Sigmoid colon (tissue), 7 donors: ENCODE data around the gene GMDS. TPM values are rescaled to one million over a fixed set of nuclear protein-coding genes. Genes with fewer than 3 reads are reported as not detected.

Experiments
- DNase-seq: peaks from one replicate; pipeline ENCODE4 v3.0.0-alpha.2; 2019
- H3K27ac ChIP-seq, 4 donors: fragments of 200-600 bp; sonication (generic); one replicate each; pipeline ENCODE4 v1.5.1; 2016 to 2019; ENCODE audit warnings: mild to moderate bottlenecking in 1 of 4
- H3K27me3 ChIP-seq, 3 donors: fragments of 200-600 bp; sonication (generic); one replicate each; pipeline ENCODE4 v1.5.1; 2019; ENCODE audit warnings: mild to moderate bottlenecking in 1 of 3
- H3K36me3 ChIP-seq, 4 donors: fragments of 200-600 bp; sonication (generic); one replicate each; pipeline ENCODE4 v1.5.1; 2016 to 2019
- H3K4me1 ChIP-seq, 4 donors: fragments of 200-600 bp; sonication (generic); one replicate each; pipeline ENCODE4 v1.5.1; 2017 to 2019
- H3K4me3 ChIP-seq, 4 donors: fragments of 200-600 bp; sonication (generic); one replicate each; pipeline ENCODE4 v1.5.1; 2017 to 2019; ENCODE audit warnings: mild to moderate bottlenecking in 2 of 4, moderate library complexity in 1 of 4
- H3K9me3 ChIP-seq, 4 donors: fragments of 200-600 bp in 3 of 4; sonication (generic) in 3 of 4; one replicate each; pipeline versions ENCODE4 v1.5.1 to v1.6.1; 2013 to 2019
- EP300 ChIP-seq, 4 donors: sonication (generic); formaldehyde crosslinking; IDR thresholded peaks; one replicate each; pipeline ENCODE4 v1.6.1; 2017; ENCODE audit warnings: antibody characterized with exemption in 4 of 4
- POLR2A ChIP-seq, 2 donors: fragments of 450-650 bp; IDR thresholded peaks; one replicate each; pipeline ENCODE4 v1.6.1; 2016; ENCODE audit warnings: antibody characterized with exemption in 2 of 2, mild to moderate bottlenecking in 2 of 2, moderate library complexity in 2 of 2
- POLR2AphosphoS5 ChIP-seq, 4 donors: sonication (generic); formaldehyde crosslinking; IDR thresholded peaks; one replicate each; pipeline ENCODE4 v1.6.1; 2017; ENCODE audit warnings: antibody characterized with exemption in 4 of 4
- WGBS, 2 donors: extraction: QIAGEN DNeasy Blood & Tissue Kit; methylation state at CpG; one replicate each; pipeline ENCODE4 v1.1.7; 2013; 5-methylcytosine and 5-hydroxymethylcytosine counted together
- intact Hi-C: fragments of 100-400 bp; cut with DNase I; formaldehyde crosslinking; loops from one replicate; pipeline ENCODE4 v1.15.1; 2023
- polyA plus RNA-seq, 3 donors: library from polyadenylated mRNA; stranded (reverse); fragments of 200-250 nt; gene quantifications; one replicate each; pipeline ENCODE4 v1.2.3, GENCODE V29; 2013
- total RNA-seq, 4 donors: library from RNA; depleted of rRNA; stranded (reverse); fragments of >200 nt; gene quantifications; one replicate each; pipeline ENCODE4 v1.1.0, GENCODE V29; 2016
- TF ChIP-seq, protein P1 (sequence below), 4 experiments: fragments of 450-650 bp in 3 of 4; fragments of 200-600 bp in 1 of 4; IDR thresholded peaks; one replicate each; pipeline ENCODE4 v1.5.1; 2016 to 2019; ENCODE audit warnings: antibody characterized with exemption in 4 of 4, mild to moderate bottlenecking in 3 of 4, moderate library complexity in 2 of 4
- donor health status: healthy with polysubstance abuse.
- donor health status: Bipolar disorder and iron deficiency.
- donor health status: healthy.

Gene GMDS
- total and polyA plus RNA-seq, 7 donors: 3.1 to 173 (median 9.4) TPM

DNA sequence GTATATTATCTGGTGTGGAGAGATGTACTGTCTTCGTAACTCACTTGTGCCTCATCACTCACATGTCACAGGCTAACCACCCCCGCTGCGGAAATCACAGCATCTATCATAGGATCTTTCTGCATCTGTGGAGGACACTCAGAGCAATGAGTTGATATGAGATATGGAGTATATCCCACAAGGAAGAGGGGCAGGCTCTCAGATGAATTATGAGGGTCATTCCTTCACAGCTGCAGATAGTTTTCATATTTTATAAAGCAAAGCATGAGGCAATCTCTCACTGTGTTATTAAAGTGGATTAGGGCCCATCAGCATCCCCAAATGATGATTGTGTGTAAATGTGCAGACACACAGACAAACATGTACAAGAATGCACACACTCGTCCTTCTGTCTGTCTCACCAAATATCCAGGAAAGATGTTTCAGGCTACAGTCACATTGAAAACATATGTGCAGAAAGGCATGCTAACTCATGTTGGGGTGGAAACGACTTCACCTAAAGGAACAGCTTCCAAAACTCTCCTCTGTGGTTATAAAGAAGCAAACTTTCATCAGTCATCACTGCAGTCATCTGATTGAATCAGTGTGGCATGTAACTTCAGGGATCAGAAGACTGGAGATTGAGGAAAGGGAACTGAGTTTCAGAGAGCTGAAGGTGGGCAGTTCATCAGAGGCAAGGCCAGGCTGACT lies 471.0 kb downstream of the GMDS start:
- intact Hi-C loops: no loop called here

DNA sequence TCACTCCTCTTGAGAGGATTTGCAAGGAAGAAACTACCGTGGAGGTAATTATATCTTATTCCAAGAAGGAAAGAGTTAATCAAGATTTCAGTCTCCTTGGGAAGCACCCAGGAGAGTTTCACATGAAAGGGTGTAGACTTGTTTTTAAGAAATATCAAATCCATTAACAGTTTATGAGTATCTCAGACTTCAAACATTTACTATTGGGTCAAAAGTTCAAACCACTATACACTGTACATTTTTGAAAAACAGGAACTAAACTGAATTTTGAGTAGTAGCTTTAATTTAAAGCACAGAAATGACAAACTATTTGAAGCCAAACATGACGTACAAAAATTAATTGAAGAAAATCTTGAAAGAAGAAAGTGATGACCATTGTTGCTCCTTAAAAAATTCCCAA lies 471.7 kb downstream of the GMDS start:
- no peaks in the 10 kb centered on the region for H3K9me3 ChIP-seq
- H3K27ac ChIP-seq: no peak overlapping the region
- no peak for DNase-seq
- TF ChIP-seq POLR2A (IDR thresholded peaks at IDR 0.05) (no peak), POLR2AphosphoS5 (IDR thresholded peaks at IDR 0.05) (no peak), EP300 (IDR thresholded peaks at IDR 0.05) (no peak)
- TF ChIP-seq, protein P1, sequence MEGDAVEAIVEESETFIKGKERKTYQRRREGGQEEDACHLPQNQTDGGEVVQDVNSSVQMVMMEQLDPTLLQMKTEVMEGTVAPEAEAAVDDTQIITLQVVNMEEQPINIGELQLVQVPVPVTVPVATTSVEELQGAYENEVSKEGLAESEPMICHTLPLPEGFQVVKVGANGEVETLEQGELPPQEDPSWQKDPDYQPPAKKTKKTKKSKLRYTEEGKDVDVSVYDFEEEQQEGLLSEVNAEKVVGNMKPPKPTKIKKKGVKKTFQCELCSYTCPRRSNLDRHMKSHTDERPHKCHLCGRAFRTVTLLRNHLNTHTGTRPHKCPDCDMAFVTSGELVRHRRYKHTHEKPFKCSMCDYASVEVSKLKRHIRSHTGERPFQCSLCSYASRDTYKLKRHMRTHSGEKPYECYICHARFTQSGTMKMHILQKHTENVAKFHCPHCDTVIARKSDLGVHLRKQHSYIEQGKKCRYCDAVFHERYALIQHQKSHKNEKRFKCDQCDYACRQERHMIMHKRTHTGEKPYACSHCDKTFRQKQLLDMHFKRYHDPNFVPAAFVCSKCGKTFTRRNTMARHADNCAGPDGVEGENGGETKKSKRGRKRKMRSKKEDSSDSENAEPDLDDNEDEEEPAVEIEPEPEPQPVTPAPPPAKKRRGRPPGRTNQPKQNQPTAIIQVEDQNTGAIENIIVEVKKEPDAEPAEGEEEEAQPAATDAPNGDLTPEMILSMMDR (IDR thresholded peaks at IDR 0.05): no peak
- 19 to 59% methylated on average over 2 of the region's 2 CpGs for WGBS, 2 donors
- intact Hi-C loops: no loop called here
- no peak overlapping the region for H3K4me3 ChIP-seq
- no peaks in the 10 kb centered on the region for H3K27me3 ChIP-seq
- no peaks in the 10 kb centered on the region for H3K4me1 ChIP-seq
- no peaks in the 10 kb centered on the region for H3K36me3 ChIP-seq

More for the DNA sequence above, 471.0 kb downstream of the GMDS start:
- 79 to 85% methylated on average over 5 of the region's 5 CpGs for WGBS, 2 donors
- DNase-seq: no peak
- no peak overlapping the region for H3K4me3 ChIP-seq
- no peaks in the 10 kb centered on the region for H3K4me1 ChIP-seq
- no peak for TF ChIP-seq EP300 (IDR thresholded peaks at IDR 0.05)
- no peak for TF ChIP-seq POLR2A (IDR thresholded peaks at IDR 0.05)
- TF ChIP-seq POLR2AphosphoS5 (IDR thresholded peaks at IDR 0.05): no peak
- TF ChIP-seq, protein P1 (IDR thresholded peaks at IDR 0.05): no peak
- no peaks in the 10 kb centered on the region for H3K9me3 ChIP-seq
- no peaks in the 10 kb centered on the region for H3K27me3 ChIP-seq
- no peaks in the 10 kb centered on the region for H3K36me3 ChIP-seq
- no peak overlapping the region for H3K27ac ChIP-seq

DNA sequence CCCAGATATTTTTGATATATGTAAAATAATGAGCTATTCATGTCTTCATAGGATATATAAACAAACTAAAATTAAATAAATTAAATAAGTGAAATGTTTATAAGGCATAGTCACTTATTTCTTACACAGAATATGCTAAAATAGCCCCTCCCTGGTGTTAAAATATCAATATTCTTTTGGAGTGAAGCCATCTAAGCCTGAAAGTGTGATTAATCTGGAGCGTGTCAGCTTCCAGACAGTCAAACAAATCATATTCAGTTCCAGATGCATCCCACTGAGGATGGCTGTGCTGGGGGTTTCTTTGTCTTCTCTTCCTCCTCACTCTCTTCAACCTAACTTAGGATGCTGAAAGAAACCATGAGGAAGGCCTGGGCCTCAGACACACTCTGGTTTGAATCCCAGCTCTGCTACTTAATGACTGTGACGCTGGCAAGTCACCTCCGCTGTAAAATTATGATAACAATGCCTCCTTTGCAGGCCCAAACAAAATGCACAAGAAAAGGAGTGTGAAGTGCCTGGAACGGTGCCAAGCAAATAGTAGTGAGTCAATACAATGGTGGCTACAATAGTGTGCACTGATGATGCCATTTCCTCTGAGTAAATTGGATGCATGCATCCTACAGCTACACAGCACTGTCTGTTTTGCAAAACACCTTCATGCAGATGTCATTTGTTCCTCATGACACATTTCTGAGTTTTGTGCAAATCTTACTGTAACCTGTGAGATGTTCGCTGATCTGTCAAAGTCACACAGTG lies 474.3 kb downstream of the GMDS start:
- TF ChIP-seq POLR2AphosphoS5 (IDR thresholded peaks at IDR 0.05): no peak
- TF ChIP-seq, protein P1 (IDR thresholded peaks at IDR 0.05): no peak
- peaks cover 0 to 8% (median 3%) of the 10 kb centered on the region in 4 donors for H3K4me1 ChIP-seq
- no peaks in the 10 kb centered on the region for H3K36me3 ChIP-seq
- DNase-seq: no peak
- no peaks in the 10 kb centered on the region for H3K9me3 ChIP-seq
- no peak overlapping the region for H3K27ac ChIP-seq
- intact Hi-C loops: no loop called here
- no peak overlapping the region for H3K4me3 ChIP-seq
- no peaks in the 10 kb centered on the region for H3K27me3 ChIP-seq
- WGBS, 2 donors: 38 to 72% methylated on average over 5 of the region's 5 CpGs

DNA sequence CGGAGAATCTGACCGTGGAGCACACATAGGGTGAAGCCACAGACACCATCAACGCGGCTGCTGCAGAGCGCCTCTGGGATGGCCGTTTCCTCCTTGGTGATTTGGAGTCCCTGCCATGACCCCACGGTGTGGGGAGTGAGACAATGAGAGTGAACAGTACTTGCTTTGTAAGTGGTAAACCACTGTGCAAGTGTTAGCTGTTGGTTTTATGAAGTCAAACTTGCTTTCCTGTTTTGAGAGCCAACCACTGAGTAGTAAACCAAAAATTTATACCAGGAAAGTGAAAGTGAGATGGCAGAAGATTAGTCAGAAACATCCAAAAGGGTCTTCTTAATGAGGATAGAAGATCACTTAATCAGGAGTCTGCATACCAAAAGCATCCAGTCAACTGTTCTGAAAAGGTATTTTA lies 475.0 kb downstream of the GMDS start:
- H3K4me3 ChIP-seq: no peak overlapping the region
- H3K4me1 ChIP-seq: peaks cover 0 to 8% (median 3%) of the 10 kb centered on the region in 4 donors
- no peak overlapping the region for H3K27ac ChIP-seq
- no peaks in the 10 kb centered on the region for H3K9me3 ChIP-seq
- no peak for DNase-seq
- TF ChIP-seq POLR2A (IDR thresholded peaks at IDR 0.05) (no peak), EP300 (IDR thresholded peaks at IDR 0.05) (no peak), POLR2AphosphoS5 (IDR thresholded peaks at IDR 0.05) (no peak)
- TF ChIP-seq, protein P1 (IDR thresholded peaks at IDR 0.05): no peak
- H3K27me3 ChIP-seq: no peaks in the 10 kb centered on the region
- 66 to 84% methylated on average over 7 of the region's 7 CpGs for WGBS, 2 donors
- H3K36me3 ChIP-seq: no peaks in the 10 kb centered on the region
- intact Hi-C loops: no loop called here
